Muscle of arm (tissue), 12 donors: Measurements from ENCODE around the gene SEL1L2. TPM values are rescaled to one million over a fixed set of nuclear protein-coding genes. Genes with fewer than 3 reads are reported as not detected.

Source experiments
- DNase-seq: peaks from one replicate; pipeline ENCODE4 v3.0.0-alpha.2; 2013
- polyA plus RNA-seq, 12 donors: library from polyadenylated mRNA; unstranded; fragments of 120-200 nt; gene quantifications; one replicate each; pipeline ENCODE4 v1.2.1, GENCODE V29; 2013; ENCODE audit not compliant: insufficient read length in 12 of 12

Gene SEL1L2
- polyA plus RNA-seq, 12 donors, result not detected

DNA sequence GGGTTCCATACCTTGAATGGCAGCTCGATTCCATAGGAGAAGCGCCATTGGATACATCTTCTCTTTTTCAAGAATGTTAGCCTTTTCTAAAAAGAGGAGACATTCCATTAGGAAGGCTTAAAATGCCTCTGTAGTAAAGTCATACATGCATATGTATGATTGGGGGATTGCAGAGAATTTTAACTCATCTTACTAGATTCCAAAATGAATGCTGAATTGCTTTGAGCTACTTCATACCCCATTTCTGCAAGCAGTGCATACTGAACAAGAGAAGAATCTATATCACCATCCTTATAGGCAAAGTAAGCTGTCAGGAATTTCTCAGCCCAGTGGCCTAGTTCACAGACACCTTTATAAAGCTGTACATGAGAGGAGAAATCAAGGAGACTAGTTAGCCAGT, 125.3 kb downstream of the SEL1L2 start:
- no peak for DNase-seq

DNA sequence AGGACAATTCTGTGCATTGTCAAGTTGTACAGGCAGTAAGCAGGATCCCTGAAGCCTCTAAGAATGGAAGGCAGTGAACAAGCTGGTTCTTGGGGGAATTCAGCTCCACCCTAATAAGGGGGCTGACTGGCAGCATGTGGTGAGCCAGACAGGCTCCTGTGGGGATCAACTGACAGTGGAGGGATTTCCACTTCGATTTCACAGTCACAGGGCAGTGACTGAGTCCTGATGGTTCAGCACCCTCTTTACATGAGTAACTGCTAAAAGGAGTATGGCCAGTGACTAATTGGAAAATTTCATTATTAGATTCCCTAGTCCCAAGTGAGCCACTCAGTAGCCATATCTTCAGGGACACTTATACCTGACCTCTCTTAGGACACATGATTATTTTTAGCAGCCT, 127.2 kb downstream of the SEL1L2 start:
- DNase-seq, result no peak

DNA sequence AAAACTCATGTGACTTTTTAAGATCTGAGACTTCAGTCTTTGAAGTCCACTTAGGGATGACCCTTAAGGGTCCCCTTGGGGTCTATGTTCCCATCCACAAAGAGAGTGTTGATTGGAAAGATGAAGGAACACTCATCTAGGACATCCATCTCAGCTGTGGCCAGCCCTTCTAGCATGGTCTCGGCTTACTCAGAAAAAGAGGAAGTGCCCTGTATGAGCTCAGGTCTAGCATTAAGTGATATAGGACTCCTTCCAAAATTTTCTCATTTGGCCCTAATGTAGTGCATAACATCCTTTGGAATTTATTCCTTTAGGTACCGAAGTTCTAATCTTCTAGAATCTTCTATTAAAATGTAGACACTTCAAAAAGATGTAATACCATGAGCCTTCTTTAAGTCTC, 128.2 kb downstream of the SEL1L2 start:
- no peak for DNase-seq

DNA sequence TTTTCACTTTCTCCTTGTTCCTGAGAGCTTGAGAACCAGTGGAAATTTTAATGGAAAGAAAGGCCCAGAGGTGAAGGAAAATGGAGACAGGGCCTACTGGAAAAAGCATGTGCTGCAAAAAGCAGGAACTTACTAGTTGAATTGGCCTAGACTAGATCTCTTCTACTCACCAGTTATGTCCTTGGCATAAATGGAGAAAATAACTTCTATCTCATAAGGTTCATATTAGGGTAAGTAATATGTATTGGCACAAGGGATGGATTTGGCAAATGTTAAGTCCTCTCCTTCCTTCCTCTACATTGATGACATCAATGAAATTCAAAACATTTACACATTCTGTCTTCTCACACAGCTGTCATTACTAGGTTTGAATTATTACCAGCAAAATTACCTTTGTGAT, 131.5 kb downstream of the SEL1L2 start:
- DNase-seq, result no peak

DNA sequence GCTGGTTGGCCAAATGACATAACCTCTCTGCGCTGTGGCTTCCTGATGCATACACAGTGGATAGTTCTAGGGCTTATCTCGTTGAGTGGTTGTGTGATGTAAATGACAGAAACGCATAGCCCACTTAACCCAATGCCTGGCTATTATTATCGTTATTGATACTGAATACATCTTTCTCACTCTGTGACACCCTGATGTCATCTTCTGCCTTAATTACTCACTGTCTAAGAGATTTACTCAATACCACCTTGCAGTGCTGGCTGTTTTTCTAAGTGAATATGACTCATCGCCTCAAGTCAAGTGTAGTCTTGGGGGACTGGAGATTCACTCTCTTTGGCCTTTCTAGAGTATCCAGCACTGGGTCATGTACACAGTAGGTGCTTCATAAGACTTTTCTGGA, 132.0 kb downstream of the SEL1L2 start:
- DNase-seq, result no peak

DNA sequence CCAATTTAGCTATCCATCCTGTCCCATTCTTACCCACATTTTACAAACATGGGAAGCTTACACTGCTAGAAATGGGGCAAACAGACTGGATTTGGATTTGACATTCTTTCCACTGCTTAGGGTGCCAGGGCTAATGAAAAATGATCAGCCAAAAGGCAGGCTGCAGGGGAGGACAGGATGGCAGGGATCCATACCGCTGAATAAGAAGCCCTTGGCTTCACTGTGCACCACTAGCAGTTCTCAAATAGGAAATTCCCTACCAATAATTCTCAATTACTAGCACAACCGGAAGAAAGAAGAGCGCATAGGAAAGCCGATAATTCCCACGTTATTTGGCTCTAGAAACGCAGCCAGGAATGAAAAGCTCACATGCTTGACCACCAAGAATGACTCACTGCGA, 132.5 kb downstream of the SEL1L2 start:
- no peak for DNase-seq

DNA sequence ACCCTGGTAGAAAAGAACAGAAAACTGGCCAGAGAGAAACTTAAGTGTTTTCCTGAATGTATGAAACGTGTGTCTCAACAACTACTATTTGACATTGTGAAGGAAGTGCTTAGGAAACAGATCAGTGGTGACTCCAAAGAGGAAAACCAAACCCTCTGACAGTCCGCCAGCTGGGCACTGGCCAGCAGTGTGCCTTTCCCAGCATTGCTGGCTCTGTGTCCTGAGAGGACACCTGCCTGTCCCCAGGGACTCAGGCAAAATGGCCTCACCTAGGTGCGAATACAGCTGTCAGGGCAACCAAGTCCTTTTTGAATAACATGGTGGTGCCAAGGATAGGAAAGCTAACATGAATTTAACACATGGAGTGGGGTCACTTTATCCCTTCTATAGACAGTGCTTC, 133.1 kb downstream of the SEL1L2 start:
- no peak for DNase-seq

DNA sequence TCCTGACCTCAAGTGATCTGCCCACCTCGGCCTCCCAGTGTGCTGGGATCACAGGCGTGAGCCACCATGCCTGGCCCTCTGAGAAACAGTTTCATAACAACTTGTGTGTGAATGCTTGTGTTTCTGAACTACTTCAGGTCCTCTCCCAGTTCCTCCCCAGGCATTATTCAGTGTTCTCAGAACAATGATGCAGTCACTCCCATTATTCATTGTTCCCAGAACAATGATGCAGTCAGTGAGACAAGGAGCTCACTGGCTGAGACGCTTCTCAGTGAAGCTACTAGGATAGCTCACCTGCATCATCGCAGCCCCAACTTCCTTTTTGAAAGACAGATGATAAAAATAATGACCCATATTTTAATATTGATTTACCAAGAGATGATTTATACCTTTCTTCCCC, 134.1 kb downstream of the SEL1L2 start:
- DNase-seq, result no peak

DNA sequence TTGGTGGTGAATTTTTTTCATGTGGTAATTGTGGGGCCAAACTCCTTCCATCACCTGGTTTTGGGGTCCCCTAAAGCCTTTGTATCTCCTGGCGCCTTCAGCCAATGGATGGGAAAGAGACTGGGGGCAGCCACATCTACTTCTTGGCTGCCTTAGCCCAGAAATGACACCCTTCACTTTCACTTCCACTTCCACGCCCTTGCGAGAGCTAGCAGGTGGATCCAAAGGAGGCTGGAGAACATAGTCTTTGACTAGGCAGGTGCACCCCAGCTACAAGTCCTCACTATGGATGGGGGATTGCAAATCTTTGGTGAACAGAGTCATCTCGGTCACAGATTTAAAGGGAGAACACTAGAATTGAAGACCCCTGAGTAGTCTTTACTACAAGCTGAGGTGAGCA, 134.8 kb downstream of the SEL1L2 start:
- DNase-seq, result no peak

DNA sequence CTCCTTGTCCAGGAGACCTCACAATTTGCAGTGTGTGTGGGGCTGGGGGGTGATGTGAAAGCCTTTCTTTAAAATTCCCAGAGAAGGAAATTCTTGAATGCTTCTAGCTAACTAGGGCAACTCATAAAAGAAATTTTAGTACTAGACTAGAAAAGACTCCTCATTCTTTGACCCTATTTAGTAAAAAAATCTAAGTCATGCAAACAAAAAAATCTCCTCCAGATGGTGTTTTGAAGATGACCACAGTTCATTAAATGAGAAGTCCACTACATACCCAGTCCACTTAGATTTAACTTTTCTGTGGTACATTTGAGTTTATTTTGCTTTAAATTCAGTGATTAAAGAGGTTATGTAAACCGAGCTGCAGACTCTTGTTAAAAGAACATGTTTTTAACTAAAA, 138.1 kb downstream of the SEL1L2 start:
- no peak for DNase-seq

DNA sequence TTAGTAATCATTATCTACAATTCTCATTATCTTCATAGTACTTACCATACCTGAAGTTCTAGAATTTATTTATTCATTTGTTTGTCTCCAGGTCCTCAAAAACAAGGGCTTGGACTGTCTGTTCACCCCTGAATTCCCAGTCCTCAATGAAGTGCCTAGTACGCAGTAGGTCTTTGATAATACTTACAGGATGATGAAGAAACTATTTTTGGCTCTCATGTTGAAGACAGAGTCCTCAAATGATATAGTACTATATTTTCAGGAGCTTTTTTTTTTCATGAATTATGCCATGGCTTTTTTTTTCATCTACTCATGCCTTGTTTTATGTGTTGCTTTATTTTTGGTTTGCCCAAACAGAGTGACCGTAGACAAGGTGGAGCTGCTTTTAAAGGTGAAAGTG, 139.1 kb downstream of the SEL1L2 start:
- no peak for DNase-seq

DNA sequence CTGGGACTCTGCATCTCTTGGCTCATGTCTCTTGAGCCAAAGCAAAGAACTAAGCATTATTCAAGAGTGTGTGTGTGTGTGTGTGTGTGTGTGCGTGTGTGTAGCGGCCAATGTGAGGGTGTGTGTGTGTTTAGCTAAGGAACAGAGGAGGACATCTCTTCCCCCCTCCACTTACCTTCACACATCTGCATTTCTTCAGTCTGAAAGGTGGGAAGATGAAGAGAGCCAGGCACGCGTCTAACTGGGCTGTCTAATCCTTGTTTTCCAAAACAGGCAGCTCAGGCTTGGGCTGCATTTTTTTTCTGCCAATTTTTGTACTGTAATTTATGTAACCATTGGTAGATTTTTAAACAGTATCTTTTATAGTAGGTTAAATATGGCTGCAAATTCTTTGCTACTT, 146.1 kb downstream of the SEL1L2 start:
- no peak for DNase-seq

DNA sequence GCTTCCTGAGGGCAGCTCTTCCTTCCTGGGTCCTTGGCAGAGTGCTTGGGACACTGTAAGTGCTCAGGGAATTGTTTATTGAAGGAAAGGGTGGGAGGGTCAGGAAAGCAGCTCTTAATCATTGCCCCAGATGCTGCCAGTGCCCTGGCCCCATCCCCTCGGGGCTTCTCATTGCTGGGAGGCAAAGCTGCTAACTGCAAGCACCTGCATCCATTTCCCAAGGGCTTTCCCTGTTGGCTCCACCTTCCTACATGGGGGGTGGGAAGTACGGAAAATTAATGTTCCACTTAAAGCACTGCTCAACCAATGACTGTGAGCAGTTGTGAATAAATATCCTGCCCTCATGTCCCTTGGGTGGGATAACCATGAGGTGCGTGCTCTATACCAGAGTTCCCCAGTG, 149.2 kb downstream of the SEL1L2 start:
- no peak for DNase-seq

DNA sequence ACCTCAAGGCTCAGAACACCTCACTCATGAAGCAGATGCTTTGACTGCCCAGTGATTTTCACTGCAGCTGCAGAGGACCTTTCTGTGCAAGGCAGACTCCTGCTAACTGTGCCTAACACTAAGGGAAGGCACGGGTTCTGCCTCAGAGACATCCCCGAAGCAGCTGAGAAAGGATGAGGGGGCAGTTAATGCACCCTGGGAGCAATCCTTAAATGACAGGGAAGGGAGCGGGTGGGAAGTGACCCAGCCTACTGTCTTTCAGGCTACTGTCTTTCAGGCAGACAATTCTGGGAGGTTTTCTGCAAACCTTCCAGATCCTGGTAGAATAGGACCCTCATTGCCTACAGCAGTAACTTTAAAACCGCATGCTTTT, 150.3 kb downstream of the SEL1L2 start:
- no peak for DNase-seq

DNA sequence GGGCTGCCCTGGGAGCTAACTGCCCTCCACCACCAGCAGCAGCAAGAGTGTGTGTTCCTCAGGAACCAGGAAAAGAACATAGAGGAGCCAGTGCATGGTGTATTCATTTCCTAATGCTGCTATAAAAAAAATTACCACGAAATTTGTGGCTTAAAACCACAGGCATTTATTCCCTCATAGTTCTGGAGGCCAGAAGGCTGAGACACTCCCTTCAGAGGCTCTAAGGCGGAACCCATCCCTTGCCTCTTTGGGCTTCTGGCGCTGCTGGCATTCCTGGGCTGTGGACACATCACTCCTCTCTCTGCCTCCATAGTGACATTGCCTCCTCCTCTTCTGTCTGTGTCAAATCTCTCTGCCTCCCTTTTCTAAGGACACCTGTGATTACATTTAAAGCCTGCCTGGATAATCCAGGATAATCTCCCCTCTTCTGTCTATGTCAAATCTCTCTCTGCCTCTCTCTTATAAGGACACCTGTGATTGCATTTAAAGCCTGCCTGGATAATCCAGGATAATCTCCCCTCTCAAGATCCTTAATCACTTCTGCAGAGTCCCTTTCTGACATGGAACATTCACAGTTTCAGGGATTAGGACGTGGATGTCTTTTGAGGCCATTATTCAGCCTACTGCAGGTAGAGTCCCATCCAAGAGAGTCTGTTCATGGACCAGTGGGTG, 150.9 kb downstream of the SEL1L2 start:
- no peak for DNase-seq

DNA sequence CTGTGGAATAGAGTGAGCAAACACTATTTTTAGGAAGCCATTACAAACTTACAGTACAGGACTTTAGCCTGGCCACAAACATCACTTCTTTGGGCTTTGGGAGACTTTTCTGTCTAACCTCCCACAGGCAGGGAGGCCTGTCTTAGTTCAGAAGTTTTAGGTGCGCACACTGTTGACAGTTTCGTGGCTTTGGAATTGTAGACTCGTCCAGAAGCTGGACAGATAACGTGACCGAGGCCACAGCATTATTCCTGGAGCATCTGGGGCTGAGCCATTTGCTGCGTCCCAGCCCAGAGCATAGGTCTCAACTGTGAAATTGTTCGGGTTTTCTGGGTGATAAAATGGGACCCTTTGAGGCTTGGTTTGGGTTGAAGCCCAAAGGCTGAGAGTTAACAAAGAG, 151.8 kb downstream of the SEL1L2 start:
- DNase-seq, result no peak

DNA sequence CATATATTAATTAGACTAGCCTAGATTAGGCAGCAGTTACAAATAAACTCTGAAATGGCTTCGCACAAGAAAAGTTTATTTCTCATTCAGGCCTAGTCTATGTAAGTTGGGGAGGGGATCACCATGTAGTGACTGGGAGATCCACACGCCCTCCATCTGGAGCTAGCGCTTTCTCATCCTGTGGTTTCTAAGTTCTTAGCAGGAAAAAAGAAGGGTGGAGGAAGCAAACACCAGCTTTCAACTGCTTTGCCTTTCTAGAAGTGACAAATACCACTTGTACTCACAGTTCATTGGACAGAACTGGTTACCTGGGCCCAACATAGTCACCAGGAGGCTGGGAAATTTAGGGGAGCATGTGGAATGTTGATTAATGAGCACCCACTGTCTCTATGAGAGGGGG, 158.9 kb downstream of the SEL1L2 start:
- no peak for DNase-seq

DNA sequence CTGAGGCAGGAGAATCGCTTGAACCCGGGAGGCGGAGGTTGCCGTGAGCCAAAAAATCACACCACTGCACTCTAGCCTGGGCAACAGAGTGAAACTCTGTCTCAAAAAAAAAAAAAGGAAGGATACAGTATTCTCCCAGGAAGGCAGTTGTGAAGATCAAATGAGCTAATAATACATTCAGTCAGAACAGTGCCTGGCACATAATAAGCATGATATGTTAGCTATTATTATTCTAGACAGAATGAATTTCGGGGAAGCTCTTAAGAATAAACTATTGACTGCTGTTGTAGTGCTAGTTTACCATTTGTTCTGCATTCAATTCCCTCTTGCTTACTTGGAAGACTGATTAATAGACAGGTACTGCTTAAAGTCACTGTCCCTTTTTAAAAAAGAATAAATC, 164.9 kb downstream of the SEL1L2 start:
- no peak for DNase-seq

DNA sequence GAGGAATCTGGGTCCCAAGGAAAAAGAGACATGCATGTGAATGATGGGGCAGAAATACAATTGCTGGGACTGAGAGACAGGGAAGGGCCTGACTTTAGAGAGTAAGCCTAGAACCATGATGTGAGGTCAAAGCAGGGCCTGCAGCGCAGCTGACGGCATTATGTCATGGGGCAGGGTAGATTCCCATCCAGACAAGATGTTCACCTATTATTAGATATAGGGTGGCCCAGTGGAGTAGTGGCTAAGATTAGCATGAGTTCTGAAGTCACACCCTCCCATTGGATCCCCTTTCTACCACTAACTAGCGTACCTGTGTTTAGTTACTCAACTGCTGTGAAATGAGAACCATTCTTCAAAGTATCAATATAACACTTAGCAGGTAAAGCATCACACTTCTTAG, 166.0 kb downstream of the SEL1L2 start:
- DNase-seq, result no peak

DNA sequence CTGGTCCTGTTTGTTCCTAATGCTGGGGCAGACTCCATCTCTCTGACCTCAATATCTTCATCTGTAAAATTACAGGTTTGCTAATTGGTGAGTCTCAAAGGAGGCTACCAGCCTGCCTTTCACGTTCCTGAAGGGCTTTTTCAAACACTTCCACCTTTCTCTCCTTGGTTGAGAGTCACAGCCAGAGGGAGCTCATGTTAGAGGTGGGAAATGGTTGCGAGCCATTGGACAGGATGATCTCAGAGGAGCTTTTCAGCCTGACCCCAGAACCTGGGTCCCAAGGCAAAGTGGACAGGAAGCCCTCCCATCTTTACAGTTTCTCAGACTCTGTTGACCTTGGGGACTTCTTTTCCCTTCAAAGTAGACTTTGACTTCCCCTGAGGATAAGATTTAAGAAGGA, 168.0 kb downstream of the SEL1L2 start:
- no peak for DNase-seq

DNA sequence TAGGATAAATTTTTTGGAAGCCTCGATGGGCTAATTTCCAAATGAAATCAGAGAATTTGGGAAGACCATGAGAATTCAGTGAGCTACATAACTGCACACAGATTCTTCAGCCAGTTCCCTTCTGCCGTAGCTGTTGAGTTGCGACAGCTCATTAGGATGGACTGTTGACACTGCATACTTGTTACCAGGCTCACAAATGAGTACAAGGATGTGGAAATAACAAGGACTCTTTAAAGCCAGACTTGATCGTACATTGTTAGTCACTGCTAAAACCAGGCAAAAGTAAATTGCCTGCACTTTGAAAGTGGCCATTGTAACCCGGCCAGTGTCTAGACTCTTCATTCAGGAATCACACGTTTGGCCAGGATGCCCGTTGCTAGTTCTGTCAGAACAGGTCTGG, 168.5 kb downstream of the SEL1L2 start:
- DNase-seq, result no peak

DNA sequence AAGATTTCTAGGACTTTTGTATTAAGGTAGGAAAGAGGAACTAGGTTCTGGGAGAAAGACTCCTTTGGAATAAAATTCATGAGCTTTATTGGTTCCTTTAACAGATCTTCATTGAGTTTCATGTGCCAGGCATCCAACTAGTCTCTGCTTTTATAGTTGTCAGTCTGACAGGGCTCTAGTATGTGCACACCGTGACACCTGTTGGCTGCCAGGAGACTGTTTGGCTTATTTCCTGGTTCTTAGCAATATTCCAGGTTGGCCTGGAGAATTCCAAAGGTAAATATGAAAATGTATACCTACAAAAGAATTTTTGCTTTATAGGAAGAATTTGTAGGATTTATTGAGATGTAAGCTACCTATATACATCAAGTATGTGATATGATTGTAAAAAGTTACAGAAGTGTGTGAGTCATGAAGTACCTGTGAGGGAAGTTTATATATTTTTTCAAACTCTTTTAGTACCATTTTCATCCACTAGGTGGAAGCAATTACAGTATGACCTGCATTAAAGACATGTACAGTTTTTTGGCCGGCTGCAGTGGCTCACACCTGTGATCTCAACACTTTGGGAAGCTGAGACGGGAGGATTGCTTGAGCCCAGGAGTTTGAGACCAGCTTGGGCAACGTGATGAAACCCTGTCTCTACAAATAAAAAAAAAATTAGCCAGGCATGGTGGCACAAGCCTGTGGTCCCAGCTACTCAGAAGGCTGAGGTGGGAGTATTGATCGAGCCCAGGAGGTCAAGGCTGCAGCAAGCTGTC, 170.3 kb downstream of the SEL1L2 start:
- DNase-seq, result peak; percentile 31

DNA sequence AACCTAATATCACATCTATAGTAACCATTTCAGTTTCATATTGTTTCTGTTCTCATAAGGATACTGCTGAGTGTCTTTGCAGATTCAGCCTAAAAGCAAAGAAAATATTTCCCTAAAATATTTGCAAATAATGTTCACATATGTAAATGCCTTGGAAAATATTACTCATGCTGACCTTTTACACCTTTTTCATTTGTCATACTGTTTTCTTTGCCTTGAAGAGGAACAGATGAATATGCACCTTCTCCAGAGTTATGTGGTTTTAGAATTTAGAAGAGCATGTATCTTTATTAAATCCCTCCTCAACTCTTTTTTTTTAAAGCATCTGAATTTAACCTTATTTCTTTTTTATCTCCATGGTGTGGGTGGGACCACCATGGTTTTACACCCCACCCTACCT, 173.1 kb downstream of the SEL1L2 start:
- no peak for DNase-seq

DNA sequence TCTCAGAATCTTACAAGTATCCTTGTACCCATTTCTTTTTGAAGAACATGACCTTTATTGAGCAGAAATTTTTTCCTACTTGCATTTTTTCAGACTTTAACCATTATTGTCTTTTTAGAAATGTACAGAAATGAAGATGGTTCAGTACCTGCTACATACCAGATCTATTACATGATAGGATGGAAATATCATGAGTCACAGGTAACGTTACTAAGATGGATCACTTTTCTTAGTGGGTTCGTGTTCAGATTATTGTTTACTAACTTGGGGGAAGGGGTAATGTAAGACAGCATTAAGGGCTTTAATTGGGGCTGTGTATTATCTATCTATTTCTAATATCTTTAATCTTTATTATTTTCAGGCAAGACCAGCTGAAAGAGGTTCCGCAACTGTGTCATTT, 173.7 kb downstream of the SEL1L2 start:
- DNase-seq, result no peak
